ENCODE results near the gene KIF19. TPM values are rescaled to one million over a fixed set of nuclear protein-coding genes. Genes with fewer than 3 reads are reported as not detected.

Gene KIF19
- total and polyA plus RNA-seq, 8 donors = 0.22 to 13.5 (median 0.64) TPM

- no peak overlapping the region for H3K27ac ChIP-seq
- no peaks in the 10 kb centered on the region for H3K36me3 ChIP-seq
- ATAC-seq (peak in 2 of 4 donors; percentile 22 to 25), FAIRE-seq (no peak), DNase-seq (no peak)
- no peak overlapping the region for H3K4me3 ChIP-seq
- H3K4me1 ChIP-seq = no peaks in the 10 kb centered on the region
- no peak for TF ChIP-seq CTCF (IDR thresholded peaks at IDR 0.05)
- H3K27me3 ChIP-seq = no peaks in the 10 kb centered on the region
- H3K9me3 ChIP-seq = no peaks in the 10 kb centered on the region
- WGBS, 2 donors = 56 to 59% methylated on average over 8 to 13 of the region's 13 CpGs
- intact Hi-C loops (cut with DNase I) = no loop called here
These were observed 14.5 kb downstream of the KIF19 start for GRCh38 chr17:74340470-74341023.

GRCh38 chr17:74342224-74342623, 16.2 kb downstream of the KIF19 start:
- Histone ChIP-seq H3K36me3 (no peaks in the 10 kb centered on the region), H3K4me1 (no peaks in the 10 kb centered on the region), H3K27ac (no peak overlapping the region), H3K9me3 (no peaks in the 10 kb centered on the region), H3K4me3 (no peak overlapping the region), H3K27me3 (no peaks in the 10 kb centered on the region)
- 52 to 57% methylated on average over 10 of the region's 10 CpGs for WGBS, 2 donors
- TF ChIP-seq CTCF (IDR thresholded peaks at IDR 0.05) = no peak
- no peak for FAIRE-seq
- no peak for ATAC-seq
- DNase-seq = no peak
- intact Hi-C loops (cut with DNase I) = no loop called here

GRCh38 chr17:74343121-74343520, 17.1 kb downstream of the KIF19 start:
- intact Hi-C loops (cut with DNase I) = no loop called here
- H3K27me3 ChIP-seq = no peaks in the 10 kb centered on the region

GRCh38 chr17:74343526-74344284, 17.7 kb downstream of the KIF19 start:
- H3K27me3 ChIP-seq = no peaks in the 10 kb centered on the region
- no peaks in the 10 kb centered on the region for H3K36me3 ChIP-seq
- ATAC-seq (peak in 2 of 4 donors; percentile 8 to 30), FAIRE-seq (no peak), DNase-seq (no peak)
- H3K4me1 ChIP-seq = no peaks in the 10 kb centered on the region
- H3K9me3 ChIP-seq = no peaks in the 10 kb centered on the region
- H3K4me3 ChIP-seq = no peak overlapping the region
- no peak overlapping the region for H3K27ac ChIP-seq
- WGBS, 2 donors = 31 to 40% methylated on average over 9 of the region's 9 CpGs
- intact Hi-C loops (cut with DNase I) = no loop called here
- no peak for TF ChIP-seq CTCF (IDR thresholded peaks at IDR 0.05)

More at GRCh38 chr17:74343121-74343520, 17.1 kb downstream of the KIF19 start:
- no peaks in the 10 kb centered on the region for H3K36me3 ChIP-seq
- FAIRE-seq (no peak), DNase-seq (no peak), ATAC-seq (no peak)
- 74 to 93% methylated on average over 8 of the region's 8 CpGs for WGBS, 2 donors
- no peak overlapping the region for H3K27ac ChIP-seq
- no peaks in the 10 kb centered on the region for H3K4me1 ChIP-seq
- TF ChIP-seq CTCF (IDR thresholded peaks at IDR 0.05) = no peak
- no peak overlapping the region for H3K4me3 ChIP-seq
- no peaks in the 10 kb centered on the region for H3K9me3 ChIP-seq

GRCh38 chr17:74344658-74345057, 18.6 kb downstream of the KIF19 start:
- no peak for ATAC-seq
- Histone ChIP-seq H3K27ac (no peak overlapping the region), H3K36me3 (no peaks in the 10 kb centered on the region), H3K4me3 (no peak overlapping the region), H3K27me3 (no peaks in the 10 kb centered on the region), H3K9me3 (no peaks in the 10 kb centered on the region), H3K4me1 (no peaks in the 10 kb centered on the region)
- TF ChIP-seq CTCF (IDR thresholded peaks at IDR 0.05) = no peak
- no peak for DNase-seq
- 38 to 42% methylated on average over 21 of the region's 21 CpGs for WGBS, 2 donors
- no peak for FAIRE-seq
- intact Hi-C loops (cut with DNase I) = no loop called here

Data from pancreas (tissue), 10 donors.